ENCODE results near the gene NECTIN1.
"Not testable (repeated sequence)": the region's sequence is repeated elsewhere in the genome, so short reads cannot be mapped to it uniquely, and the experiment has no call there.

NECTIN1 gene

GRCh38 chr11:119612814-119613213, 116.2 kb downstream of the NECTIN1 start:
- DNase-seq, result no peak

GRCh38 chr11:119610836-119611426, 118.1 kb downstream of the NECTIN1 start:
- no peak for DNase-seq

- no peak for DNase-seq
These were observed 120.2 kb downstream of the NECTIN1 start for GRCh38 chr11:119608781-119609180.

- DNase-seq, result no peak
These were observed 120.8 kb downstream of the NECTIN1 start for GRCh38 chr11:119608201-119608600.

- no peak for DNase-seq
These were observed 121.3 kb downstream of the NECTIN1 start for GRCh38 chr11:119607726-119608125.

- no peak for DNase-seq
These were observed 123.8 kb downstream of the NECTIN1 start for GRCh38 chr11:119605137-119605665.

GRCh38 chr11:119602745-119603373, 126.1 kb downstream of the NECTIN1 start:
- no peak for DNase-seq

- no peak for DNase-seq
These were observed 129.0 kb downstream of the NECTIN1 start for GRCh38 chr11:119599864-119600541.

- DNase-seq, result not testable (repeated sequence)
These were observed 133.1 kb downstream of the NECTIN1 start for GRCh38 chr11:119595941-119596340.

GRCh38 chr11:119594639-119595249, 134.3 kb downstream of the NECTIN1 start:
- no peak for DNase-seq

- no peak for DNase-seq
These were observed 135.7 kb downstream of the NECTIN1 start for GRCh38 chr11:119593346-119593745.

GRCh38 chr11:119592642-119593041, 136.4 kb downstream of the NECTIN1 start:
- no peak for DNase-seq

- DNase-seq, result no peak
These were observed 137.1 kb downstream of the NECTIN1 start for GRCh38 chr11:119591836-119592310.

- DNase-seq, result no peak
These were observed 138.2 kb downstream of the NECTIN1 start for GRCh38 chr11:119590651-119591351.

GRCh38 chr11:119589001-119589400, 140.0 kb downstream of the NECTIN1 start:
- DNase-seq, result no peak
